HG02884 (cell line): ENCODE results near the gene FKBP8.

Experiments used
- ATAC-seq: cut with Tn5 transposase; IDR thresholded peaks from one replicate; pipeline ENCODE4 v1.9.1; 2021; ENCODE audit warnings: mild to moderate bottlenecking, moderate library complexity; ENCODE audit not compliant: unreplicated experiment

The FKBP8 gene

GRCh38 chr19:18487576-18488402, 55.6 kb downstream of the FKBP8 start:
- no peak for ATAC-seq

- ATAC-seq: no peak
Observed at GRCh38 chr19:18486746-18487145, 56.6 kb downstream of the FKBP8 start.

GRCh38 chr19:18484992-18485391, 58.4 kb downstream of the FKBP8 start:
- no peak for ATAC-seq

GRCh38 chr19:18483119-18483890, 60.1 kb downstream of the FKBP8 start:
- no peak for ATAC-seq
